Measurements from ENCODE around the gene GPAM.
"Not testable (repeated sequence)": the region's sequence is repeated elsewhere in the genome, so short reads cannot be mapped to it uniquely, and the experiment has no call there.

Gene GPAM

DNA sequence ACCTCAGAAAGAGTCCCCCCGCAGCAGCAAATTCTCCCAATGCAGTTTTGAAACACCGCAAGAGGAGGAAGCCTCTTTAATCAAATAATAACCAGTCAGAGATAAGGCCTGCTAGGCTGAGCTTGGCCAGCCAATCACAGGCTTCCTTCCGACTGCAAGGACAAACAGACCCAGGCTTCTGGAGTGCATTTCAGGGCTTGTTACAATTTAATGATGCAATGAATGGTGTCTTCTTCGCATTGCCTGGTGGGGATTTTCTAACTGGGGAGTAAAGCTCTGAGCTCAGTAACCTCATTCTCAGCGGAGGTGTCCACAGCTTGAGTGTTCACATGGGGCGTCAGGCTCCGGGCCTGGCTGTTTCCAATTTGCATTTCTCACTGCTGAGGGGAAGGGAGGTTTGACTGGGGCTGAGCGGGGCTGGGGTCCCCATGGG is 31.8 kb upstream of the GPAM start:
- no peak for DNase-seq

GRCh38 chr10:112214298-112214926 is 30.8 kb upstream of the GPAM start:
- no peak for DNase-seq

DNA sequence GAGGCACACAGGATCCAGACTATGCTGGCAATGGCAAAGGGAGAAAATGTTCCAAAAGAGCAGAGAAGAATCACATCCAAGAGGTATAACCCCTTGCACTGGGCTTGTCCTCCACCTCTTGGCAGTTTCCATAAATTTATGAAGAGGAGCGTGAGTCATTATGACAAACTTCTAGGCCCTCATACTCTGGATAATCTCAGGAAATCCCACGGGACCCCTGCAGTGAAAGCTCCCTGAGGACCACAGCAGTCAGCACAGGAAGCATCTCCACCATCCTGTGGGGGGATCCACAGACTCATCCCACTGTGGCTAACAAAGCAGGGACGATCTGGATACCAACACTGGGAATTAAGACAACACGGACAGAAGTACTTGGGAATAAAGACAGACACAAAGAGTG is 30.3 kb upstream of the GPAM start:
- no peak for DNase-seq

DNA sequence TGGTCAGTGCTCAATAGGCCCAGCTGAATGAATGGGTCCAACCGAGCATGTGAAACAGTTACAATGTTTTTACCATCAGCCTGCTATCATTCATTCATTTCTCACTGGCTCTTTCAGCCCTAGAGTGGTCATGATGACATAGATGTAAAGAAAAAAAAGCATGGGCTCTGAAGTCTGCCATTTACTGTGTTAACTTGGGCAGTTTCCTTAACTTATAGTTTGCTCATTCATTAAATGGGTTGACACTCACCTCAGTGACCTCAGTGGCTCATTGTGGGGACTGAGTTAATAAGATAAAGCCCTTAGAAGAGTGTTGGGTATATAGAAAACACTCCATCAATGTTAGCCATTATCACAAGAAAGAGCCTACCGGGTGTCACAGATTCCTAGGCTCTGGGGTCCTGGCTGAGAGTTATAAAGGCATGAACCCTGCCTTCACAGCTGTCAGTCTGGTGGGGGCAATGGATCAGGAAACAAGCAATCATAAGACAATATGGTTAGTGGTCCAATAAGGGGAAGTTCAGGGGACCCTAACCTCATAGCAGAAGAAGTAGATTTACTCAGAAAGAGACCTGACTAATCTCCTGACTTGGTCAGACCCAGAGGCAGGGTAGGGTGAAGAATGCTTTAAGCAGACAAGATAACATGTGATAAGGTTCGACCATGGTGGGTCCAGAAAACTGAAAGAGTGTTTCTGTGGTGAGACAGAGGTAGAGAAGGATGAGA is 29.7 kb upstream of the GPAM start:
- no peak for DNase-seq

DNA sequence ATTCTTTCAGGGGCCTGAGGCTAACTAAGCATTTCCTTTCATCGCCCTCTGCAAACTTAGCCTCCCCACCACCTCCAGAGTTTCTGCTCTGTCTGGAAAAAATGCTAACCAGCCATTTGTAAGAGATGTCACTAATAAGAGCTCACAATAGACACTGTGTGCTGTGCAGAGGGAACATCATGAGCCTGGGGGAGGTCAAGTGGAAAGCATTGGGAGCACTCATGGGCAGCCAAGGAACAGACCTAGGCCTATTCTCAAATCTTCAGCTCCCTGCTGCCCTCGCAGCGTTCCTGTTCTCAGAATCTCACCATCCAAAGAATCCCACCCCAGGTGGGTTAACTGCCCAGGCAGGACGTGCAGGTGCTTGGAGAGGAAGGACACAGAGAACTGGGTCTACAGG is 27.1 kb upstream of the GPAM start:
- no peak for DNase-seq

- DNase-seq, result no peak
These were observed 26.1 kb upstream of the GPAM start for GRCh38 chr10:112209684-112210131.

DNA sequence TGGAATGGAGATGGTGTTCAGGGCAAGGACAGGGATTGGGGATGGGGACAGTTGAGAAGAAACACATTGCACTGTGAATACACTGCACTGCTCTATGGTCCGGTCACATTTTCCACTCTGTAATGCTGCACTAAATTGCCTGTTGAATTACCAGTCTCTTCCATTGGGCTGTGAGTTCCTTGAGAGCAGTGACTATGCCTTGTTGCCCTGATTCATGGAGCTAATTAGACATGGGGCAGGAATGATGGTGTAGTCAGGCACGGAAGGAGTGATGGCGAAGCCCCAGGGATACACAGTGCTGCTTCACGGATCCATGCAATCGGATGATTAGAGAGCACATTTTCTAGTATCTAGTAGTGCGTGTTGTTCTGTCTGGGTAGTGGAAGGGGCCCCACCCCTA is 25.4 kb upstream of the GPAM start:
- DNase-seq, result no peak

DNA sequence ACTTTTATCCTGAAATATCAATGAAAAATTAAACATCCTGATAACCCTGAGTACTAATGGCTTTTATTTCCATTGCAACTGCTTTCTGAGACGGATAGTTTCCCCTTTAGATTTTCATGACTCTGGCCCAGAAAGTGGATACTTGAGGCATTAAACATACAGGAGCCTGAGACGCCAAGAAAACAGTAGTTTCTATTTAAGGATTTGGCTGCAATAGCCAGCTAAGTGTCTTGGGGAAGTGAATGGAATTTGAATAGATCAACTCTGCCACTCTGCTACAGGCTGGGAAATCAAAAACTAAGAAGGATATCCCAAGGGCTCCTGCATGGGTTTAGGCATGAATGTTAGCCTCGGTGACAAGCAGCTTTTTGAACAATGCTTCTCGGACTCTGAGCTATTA is 24.7 kb upstream of the GPAM start:
- no peak for DNase-seq

DNA sequence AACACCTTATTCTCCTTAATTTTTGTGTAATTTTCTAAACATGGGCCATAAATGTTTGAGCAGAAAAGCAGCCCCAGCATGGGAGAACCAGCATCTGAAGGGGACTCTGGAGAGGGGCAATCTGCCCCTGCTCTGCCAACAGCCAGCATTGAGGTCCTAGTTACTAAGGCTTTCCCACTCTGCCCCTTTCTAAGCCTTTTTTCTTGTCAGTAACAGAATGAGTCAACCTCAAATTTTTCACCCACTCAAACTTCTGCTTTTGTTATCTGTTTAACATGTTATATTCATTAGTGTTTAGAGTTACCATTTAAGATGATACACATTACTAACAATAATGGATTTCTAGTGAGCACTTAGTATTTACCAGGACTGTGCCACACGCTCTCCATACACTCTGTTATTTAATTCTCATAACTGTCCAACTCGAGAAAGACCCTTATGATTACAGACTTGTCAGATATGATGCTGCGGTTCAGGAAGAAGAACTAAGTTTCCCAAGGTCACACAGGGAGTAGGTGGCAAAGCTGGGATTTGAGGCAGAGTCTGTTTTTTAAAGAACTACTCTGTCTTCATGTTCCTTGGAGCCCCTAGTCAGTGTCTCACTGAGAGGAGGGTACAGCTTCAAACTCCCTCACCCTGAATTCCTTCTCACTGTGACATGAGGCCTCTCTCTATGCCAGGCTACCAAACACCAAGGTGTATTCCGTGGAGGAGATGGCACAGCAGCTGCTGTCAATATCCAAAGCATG is 19.9 kb upstream of the GPAM start:
- no peak for DNase-seq

DNA sequence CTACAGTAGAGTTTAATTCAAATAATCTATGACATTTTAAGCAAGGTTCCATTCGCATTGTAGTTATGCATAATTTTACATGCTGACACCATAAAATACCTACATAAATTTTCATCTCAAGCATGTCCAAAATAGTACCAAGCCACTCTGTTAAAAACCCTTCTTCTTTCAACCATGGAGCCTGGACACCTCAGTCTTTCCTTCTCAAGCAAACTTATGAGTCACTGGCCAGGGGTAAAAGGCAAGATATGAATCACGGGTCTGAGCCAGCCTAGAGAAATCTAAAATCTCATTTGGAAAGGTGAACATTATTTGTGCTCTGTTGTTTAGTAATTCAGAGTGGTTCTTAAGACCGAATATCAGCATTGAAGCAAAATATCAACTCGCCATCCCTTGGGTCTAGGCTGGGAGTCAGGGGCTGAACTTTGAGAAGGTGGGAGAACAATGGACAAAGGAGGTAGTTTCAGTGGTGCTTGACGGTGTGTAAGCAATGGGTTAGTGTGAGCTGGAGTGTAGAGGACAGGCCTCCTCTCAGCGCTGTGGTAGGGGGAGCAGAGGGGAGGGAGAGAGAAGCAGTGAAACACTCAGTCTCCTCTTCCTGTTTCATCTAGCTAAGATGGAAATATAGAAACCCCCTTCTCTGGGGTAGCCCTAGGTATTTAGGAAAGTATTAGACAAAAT is 19.1 kb upstream of the GPAM start:
- no peak for DNase-seq

GRCh38 chr10:112202076-112202475 is 18.5 kb upstream of the GPAM start:
- no peak for DNase-seq

DNA sequence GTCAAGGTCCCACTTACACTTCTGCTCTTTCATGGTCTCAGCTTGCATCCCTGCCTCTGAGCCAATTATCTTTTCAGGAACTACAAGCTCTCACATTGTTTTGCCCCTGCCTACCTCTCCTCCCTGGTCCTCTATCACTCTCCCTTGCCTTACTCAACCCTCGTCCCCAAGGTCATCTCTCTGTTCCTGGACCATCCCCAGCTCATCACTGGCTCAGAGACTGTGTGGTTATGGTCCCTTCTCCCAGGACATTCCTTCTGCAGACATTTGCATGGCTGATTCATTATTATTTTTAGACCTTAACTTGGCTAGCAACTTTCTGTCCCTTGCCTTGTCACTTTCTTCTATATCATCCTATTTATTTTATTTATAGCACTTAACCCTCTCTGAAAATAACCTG is 17.8 kb upstream of the GPAM start:
- no peak for DNase-seq

DNA sequence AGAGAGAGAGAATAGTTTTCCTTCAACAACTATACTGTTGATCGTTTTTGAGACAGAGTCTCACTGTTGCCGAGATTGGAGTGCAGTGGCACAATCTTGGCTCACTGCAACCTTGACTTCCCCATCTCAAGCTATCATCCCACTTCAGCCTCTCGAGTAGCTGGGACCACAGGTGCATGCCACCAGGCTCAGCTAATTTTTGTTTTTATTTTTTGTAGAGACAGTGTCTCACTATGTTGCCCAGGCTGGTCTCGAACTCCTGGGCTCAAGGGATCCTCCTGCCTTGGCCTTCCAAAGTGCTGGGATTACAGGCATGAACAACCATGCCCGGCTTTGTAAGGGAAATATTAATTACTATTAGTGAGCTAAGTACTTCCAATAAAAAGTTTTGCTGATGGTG is 16.7 kb upstream of the GPAM start:
- DNase-seq, result not testable (repeated sequence)

GRCh38 chr10:112197662-112198061 is 14.1 kb upstream of the GPAM start:
- not testable (repeated sequence) for DNase-seq

GRCh38 chr10:112195224-112195623 is 11.7 kb upstream of the GPAM start:
- DNase-seq, result no peak

DNA sequence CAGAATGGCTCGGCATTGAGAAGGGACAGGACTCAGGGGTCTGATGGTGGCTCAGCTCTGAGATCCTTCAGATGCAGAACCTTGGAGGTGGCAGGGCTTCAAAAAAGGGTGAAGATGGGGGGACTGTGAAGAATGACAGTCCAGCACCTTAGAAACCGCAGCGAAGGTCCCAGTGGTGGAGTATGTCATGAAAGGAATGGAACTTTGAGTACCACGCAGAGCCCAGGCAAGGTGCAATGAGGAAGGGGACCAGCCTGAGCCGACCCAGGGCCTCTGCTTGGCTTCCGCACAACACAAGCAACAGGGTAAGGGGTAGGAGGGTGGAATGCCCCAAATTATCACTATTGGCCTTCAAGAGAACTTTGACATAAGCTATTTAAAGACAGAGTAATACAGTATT is 8.2 kb upstream of the GPAM start:
- no peak for DNase-seq

GRCh38 chr10:112191041-112191590 is 7.6 kb upstream of the GPAM start:
- no peak for DNase-seq

- no peak for DNase-seq
These were observed 5.9 kb upstream of the GPAM start for GRCh38 chr10:112189465-112189864.

DNA sequence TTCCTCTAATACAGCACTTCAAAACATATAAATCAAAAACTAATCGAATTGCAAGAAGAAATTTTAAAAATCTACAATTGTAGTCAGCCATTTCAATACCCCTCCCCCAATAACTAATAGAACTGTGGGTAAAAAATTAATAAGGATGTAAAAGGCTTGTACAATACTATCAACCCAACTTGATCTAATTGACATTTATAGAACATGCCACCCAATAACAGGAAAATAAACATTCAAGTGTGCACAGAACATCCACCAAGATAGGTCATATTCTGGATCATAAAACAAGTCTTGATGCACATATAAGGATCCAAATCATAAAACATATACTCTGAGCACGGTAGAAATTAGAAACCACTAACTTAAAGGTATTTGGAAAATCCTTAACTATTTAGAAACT is 4.0 kb upstream of the GPAM start:
- DNase-seq, result no peak

DNA sequence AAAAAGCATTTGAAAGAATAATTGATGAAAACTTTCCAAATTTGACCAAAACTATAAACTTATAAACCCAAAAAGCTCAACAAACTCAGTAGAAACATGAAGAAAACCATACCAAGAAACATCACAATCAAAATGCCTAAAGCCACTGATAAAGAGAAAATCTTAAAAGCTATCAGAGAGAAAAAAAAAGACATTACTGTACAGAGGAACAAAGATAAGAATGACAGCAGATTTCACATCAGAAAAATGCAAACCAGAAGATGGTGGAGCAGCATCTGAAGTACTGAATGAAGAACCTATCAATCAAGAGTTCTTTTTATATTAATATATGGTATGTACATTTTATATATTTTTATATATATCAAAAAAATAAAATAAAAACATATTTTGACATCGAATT is 2.4 kb upstream of the GPAM start:
- no peak for DNase-seq

- no peak for DNase-seq
These were observed 814 bp upstream of the GPAM start for GRCh38 chr10:112184379-112184778.

GRCh38 chr10:112184052-112184371 is 447 bp upstream of the GPAM start:
- no peak for DNase-seq

GRCh38 chr10:112182784-112183328 is 709 bp downstream of the GPAM start:
- DNase-seq, result no peak
